GM18951 (cell line): ENCODE data around the gene VSX2.

Source experiments
- POLR2A ChIP-seq: IDR thresholded peaks from 4 replicates; pipeline ENCODE4 v1.6.1; 2011; ENCODE audit warnings: mild to moderate bottlenecking; ENCODE audit not compliant: insufficient read length, insufficient read depth; ENCODE audit errors: extremely low read depth
- in situ Hi-C: fragments of 300-500 bp; cut with MboI; formaldehyde crosslinking; loops from one replicate; pipeline ENCODE4 v1.12.0; 2022; ENCODE audit warnings: low sequenced_read_pairs, mixed read lengths, inconsistent platforms; ENCODE audit not compliant: unreplicated experiment

VSX2 gene

DNA sequence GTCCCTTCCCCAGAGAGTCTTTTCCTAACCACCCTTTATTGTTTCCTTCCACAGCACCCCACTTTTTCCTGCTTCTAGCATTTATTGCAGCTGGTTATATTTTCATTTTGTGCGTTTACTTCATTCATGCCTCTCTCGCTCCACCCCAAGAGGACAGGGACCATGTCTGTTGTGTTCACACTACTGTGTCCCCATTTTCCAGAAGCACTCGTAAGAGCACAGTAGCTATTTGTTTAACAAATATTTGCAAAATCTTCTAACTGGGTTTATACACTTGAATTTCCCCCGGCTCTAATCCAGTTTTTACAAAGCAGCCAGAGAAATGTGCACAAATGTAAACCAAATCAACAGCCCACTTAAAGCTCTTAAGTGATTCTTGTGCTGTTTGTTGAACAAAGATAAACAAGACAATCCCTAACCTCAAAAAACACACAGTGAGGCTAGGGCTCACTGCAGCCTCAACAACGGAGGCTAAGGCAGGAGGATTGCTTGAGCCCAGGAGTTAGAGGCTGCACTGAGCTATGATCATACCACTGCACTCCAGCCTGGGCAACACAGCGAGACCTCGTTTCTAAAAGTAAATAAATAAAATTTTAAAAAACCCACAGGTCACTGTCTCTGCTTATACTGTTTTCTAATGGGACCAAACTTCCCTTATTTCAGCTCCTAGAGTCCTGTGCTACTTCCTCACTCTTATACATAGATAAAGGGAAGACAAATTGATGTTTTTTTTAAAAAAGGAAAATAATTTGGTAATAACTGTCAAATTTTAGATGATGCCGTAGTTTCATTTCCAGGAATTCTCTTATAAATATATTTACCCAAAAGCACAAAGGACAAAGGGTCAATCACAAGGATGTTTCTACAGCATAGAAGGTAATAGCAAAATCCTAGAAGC, 70.1 kb downstream of the VSX2 start:
- in situ Hi-C loops = no loop called here

DNA sequence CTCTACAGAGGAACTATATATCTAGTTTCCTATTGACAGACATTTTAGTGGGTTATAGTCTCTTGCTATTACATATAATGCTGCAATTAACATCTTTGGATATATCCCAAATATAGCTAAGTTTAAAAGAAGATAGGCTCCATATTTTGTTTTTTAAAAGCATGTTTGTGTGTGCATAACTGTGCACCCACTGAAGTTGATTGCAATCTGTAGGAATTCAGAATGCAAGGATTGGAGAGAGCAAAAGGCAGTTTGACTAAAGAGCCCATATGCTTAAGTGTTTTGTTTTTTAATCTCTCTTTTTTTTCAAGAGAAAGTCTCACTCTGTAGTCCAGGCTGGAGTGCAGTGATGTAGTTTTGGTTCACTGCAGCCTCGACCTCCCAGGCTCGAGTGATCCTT, 72.9 kb downstream of the VSX2 start:
- TF ChIP-seq POLR2A = no peak
- in situ Hi-C loops = no loop called here

More for the DNA sequence above, 70.1 kb downstream of the VSX2 start:
- TF ChIP-seq POLR2A = no peak
